Tibial nerve (tissue), 4 donors: ENCODE measurements around the gene HEMK1.

Source experiments
- CTCF ChIP-seq, 5 experiments: fragments of 200-600 bp in 3 of 5; fragments of 450-650 bp in 2 of 5; sonication (generic) in 3 of 5; IDR thresholded peaks; one replicate each; pipeline ENCODE4 v1.5.1; 2016 to 2019; ENCODE audit warnings: antibody characterized with exemption in 5 of 5, mild to moderate bottlenecking in 3 of 5, moderate library complexity in 2 of 5
- EP300 ChIP-seq, 2 donors: sonication (generic); formaldehyde crosslinking; IDR thresholded peaks; one replicate each; pipeline ENCODE4 v1.6.1; 2017; ENCODE audit warnings: antibody characterized with exemption in 2 of 2, mild to moderate bottlenecking in 1 of 2
- POLR2A ChIP-seq, 2 donors: fragments of 450-650 bp; IDR thresholded peaks; one replicate each; pipeline ENCODE4 v1.6.1; 2017; ENCODE audit warnings: antibody characterized with exemption in 2 of 2, mild to moderate bottlenecking in 2 of 2, moderate library complexity in 2 of 2

GRCh38 chr3:50533807-50534461 is 35.4 kb upstream of the HEMK1 start:
- TF ChIP-seq EP300 (IDR thresholded peaks at IDR 0.05) (no peak), CTCF (IDR thresholded peaks at IDR 0.05) (no peak), POLR2A (IDR thresholded peaks at IDR 0.05) (no peak)
